SU-DHL-6 (cell line): ENCODE data around the gene ABCC8.

ENCODE experiments used
- H2AFZ ChIP-seq: fragments of 200-600 bp; sonication (generic); 2 replicates; pipeline ENCODE4 v1.6.1; 2014; ENCODE audit warnings: low read depth, mild to moderate bottlenecking, moderate library complexity, mixed read lengths, antibody characterized with exemption, low read length; ENCODE audit not compliant: severe bottlenecking
- H3F3A ChIP-seq: fragments of 200-600 bp; shearing (Covaris generic); 2 replicates; pipeline ENCODE4 v1.6.0; 2016; ENCODE audit warnings: antibody characterized with exemption, mild to moderate bottlenecking; ENCODE audit not compliant: insufficient read depth
- H3K27ac ChIP-seq: fragments of 200-600 bp; sonication (generic); 2 replicates; pipeline ENCODE4 v1.5.1; 2016; ENCODE audit warnings: low read depth, mild to moderate bottlenecking, low read length, moderate library complexity, mixed read lengths
- H3K27me3 ChIP-seq: fragments of 200-600 bp; sonication (generic), shearing (Covaris generic); 2 replicates; pipeline ENCODE4 v1.6.0; 2014; ENCODE audit warnings: mild to moderate bottlenecking, low read length
- H3K36me3 ChIP-seq: fragments of 200-600 bp; sonication (generic); 2 replicates; pipeline ENCODE4 v1.6.1; 2014; ENCODE audit warnings: mild to moderate bottlenecking, low read length, mixed read lengths
- H3K4me2 ChIP-seq: fragments of 300-600, 200-600 bp; shearing (Covaris generic), sonication (generic); 2 replicates; pipeline ENCODE4 v1.6.0; 2014; ENCODE audit warnings: low read length, low read depth, mild to moderate bottlenecking; ENCODE audit not compliant: poor library complexity, severe bottlenecking
- H3K4me3 ChIP-seq: fragments of 200-600 bp; sonication (generic); 2 replicates; pipeline ENCODE4 v1.5.1; 2014; ENCODE audit warnings: antibody characterized with exemption, low read length, mild to moderate bottlenecking, mixed read lengths; ENCODE audit not compliant: insufficient read depth, poor library complexity, severe bottlenecking
- H3K79me2 ChIP-seq: fragments of 200-600 bp; sonication (generic); 2 replicates; pipeline ENCODE4 v1.6.1; 2014; ENCODE audit warnings: mild to moderate bottlenecking, low read length, moderate library complexity; ENCODE audit not compliant: insufficient read depth
- H3K9ac ChIP-seq: fragments of 200-600 bp; sonication (generic); 2 replicates; pipeline ENCODE4 v1.7.0; 2014; ENCODE audit warnings: mild to moderate bottlenecking, low read length
- H3K9me2 ChIP-seq: fragments of 200-600 bp; sonication (generic); replicated peaks from 2 replicates; pipeline ENCODE4 v1.6.1; 2014; ENCODE audit warnings: low read length; ENCODE audit not compliant: insufficient read depth
- H3K9me3 ChIP-seq: fragments of 200-600 bp; sonication (generic); 2 replicates; pipeline ENCODE4 v1.6.1; 2014; ENCODE audit warnings: low read length, mixed read lengths; ENCODE audit not compliant: insufficient read depth
- H4K20me1 ChIP-seq: fragments of 200-600 bp; sonication (generic); 2 replicates; pipeline ENCODE4 v1.6.1; 2014; ENCODE audit warnings: low read depth, mild to moderate bottlenecking, antibody characterized with exemption, low read length, moderate library complexity, mixed read lengths
- CTCF ChIP-seq: fragments of 200-600 bp; sonication (generic); IDR thresholded peaks from one replicate; pipeline ENCODE4 v1.5.1; 2017; ENCODE audit warnings: antibody characterized with exemption, mild to moderate bottlenecking, low read length, moderate library complexity; ENCODE audit not compliant: insufficient read depth, poor library complexity, severe bottlenecking
- EZH2phosphoT487 ChIP-seq: fragments of 200-600 bp; sonication (generic), shearing (Covaris generic); conservative IDR thresholded peaks from 2 replicates; pipeline ENCODE4 v1.6.1; 2018; ENCODE audit warnings: mild to moderate bottlenecking, antibody characterized with exemption, low read length, moderate library complexity, mixed read lengths

ABCC8 gene

GRCh38 chr11:17512101-17512500, 35.5 kb upstream of the ABCC8 start:
- TF ChIP-seq CTCF (no peak), EZH2phosphoT487 (no peak)
- H3K4me2 ChIP-seq = no peak overlapping the region
- H3K9me3 ChIP-seq = no peaks in the 10 kb centered on the region
- no peak overlapping the region for H3K4me3 ChIP-seq
- no peaks in the 10 kb centered on the region for H3K79me2 ChIP-seq
- H3K36me3 ChIP-seq = no peaks in the 10 kb centered on the region
- no peaks in the 10 kb centered on the region for H3K27me3 ChIP-seq
- H3K9ac ChIP-seq = no peak overlapping the region
- H2AFZ ChIP-seq = no peak overlapping the region
- H3K9me2 ChIP-seq = no peaks in the 10 kb centered on the region
- H3F3A ChIP-seq = no peaks in the 10 kb centered on the region
- H4K20me1 ChIP-seq = no peaks in the 10 kb centered on the region
- H3K27ac ChIP-seq = no peak overlapping the region

- H3K4me3 ChIP-seq = no peak overlapping the region
- no peak for TF ChIP-seq EZH2phosphoT487
- no peak for TF ChIP-seq CTCF
- no peaks in the 10 kb centered on the region for H4K20me1 ChIP-seq
- H3K9me3 ChIP-seq = no peaks in the 10 kb centered on the region
- no peak overlapping the region for H2AFZ ChIP-seq
- H3K27me3 ChIP-seq = no peaks in the 10 kb centered on the region
- no peak overlapping the region for H3K27ac ChIP-seq
- no peaks in the 10 kb centered on the region for H3F3A ChIP-seq
- H3K9me2 ChIP-seq = no peaks in the 10 kb centered on the region
- H3K79me2 ChIP-seq = no peaks in the 10 kb centered on the region
- H3K9ac ChIP-seq = no peak overlapping the region
- no peak overlapping the region for H3K4me2 ChIP-seq
- no peaks in the 10 kb centered on the region for H3K36me3 ChIP-seq
Observed at GRCh38 chr11:17511571-17511970, 34.9 kb upstream of the ABCC8 start.

GRCh38 chr11:17510507-17511206, 34.0 kb upstream of the ABCC8 start:
- Histone ChIP-seq H3K79me2 (no peaks in the 10 kb centered on the region), H3K27me3 (no peaks in the 10 kb centered on the region), H4K20me1 (no peaks in the 10 kb centered on the region)

More at GRCh38 chr11:17510507-17511206, 34.0 kb upstream of the ABCC8 start:
- Histone ChIP-seq H3K4me2 (no peak overlapping the region), H3K9me2 (no peaks in the 10 kb centered on the region), H2AFZ (no peak overlapping the region), H3K4me3 (no peak overlapping the region), H3K36me3 (no peaks in the 10 kb centered on the region), H3K9me3 (no peaks in the 10 kb centered on the region), H3K9ac (no peak overlapping the region), H3K27ac (no peak overlapping the region), H3F3A (no peaks in the 10 kb centered on the region)
- TF ChIP-seq CTCF (no peak), EZH2phosphoT487 (no peak)
